ENCODE data around the gene CCL23.

Gene CCL23

DNA sequence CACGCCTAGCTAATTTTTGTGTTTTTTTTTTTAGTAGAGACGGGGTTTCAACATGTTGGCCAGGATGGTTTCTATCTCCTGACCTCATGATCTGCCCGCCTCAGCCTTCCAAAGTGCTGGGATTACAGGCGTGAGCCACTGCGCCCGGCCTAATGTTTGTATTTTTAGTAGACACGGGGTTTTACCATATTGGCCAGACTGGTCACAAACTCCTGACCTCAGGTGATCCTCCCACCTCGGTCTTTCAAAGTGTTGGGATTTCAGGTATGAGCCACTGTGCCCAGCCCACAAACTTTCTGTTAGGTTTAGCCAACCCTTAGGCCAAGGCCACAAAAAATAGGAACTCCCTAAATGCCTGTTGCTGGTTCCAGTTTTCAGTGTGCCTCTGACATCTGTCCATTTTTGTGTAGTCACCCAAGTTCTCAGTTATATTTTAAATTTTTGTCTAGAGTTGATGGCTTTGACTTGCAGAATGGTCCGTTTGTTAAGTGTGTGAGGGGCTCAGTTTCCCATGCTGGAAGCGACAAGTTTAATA lies 49.2 kb downstream of the CCL23 start:
- no peak for DNase-seq

GRCh38 chr17:35965272-35965671 lies 52.5 kb downstream of the CCL23 start:
- DNase-seq = no peak

DNA sequence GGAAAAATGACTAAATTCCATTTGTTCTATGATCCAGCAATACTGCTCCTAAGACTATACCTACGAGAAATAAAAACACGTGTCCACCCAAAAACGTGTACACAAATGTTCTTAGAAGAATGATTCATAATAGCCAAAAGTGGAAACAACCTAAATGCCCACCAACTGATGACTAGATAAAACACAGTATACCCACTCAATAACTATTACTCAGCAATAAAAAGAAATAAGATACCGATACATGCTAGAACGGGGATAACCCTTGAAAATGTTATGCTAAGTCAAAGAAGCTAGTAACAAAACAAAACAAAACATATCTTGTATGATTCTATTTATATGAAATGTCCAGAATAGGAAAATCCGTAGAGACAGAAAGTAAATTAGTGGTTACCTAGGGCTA lies 54.1 kb downstream of the CCL23 start:
- no peak for DNase-seq
